ENCODE measurements around the gene NAA38.

GRCh38 chr17:7811251-7811650, 46.1 kb downstream of the NAA38 start:
- TF ChIP-seq POLR2AphosphoS5 (IDR thresholded peaks at IDR 0.05; ENCODE audit: low read depth, low read length) (no peak), POLR2A (IDR thresholded peaks at IDR 0.05; ENCODE audit: low read depth, low read length) (no peak), TAF1 (IDR thresholded peaks at IDR 0.05; ENCODE audit: low read depth, low read length) (no peak), PAX5 (IDR thresholded peaks at IDR 0.05; ENCODE audit: insufficient read depth, low read length, severe bottlenecking) (no peak), SPI1 (IDR thresholded peaks at IDR 0.05; ENCODE audit: low read depth, low read length) (no peak), POU2F2 (IDR thresholded peaks at IDR 0.05; ENCODE audit: low read depth, low read length) (no peak)
